SK-N-SH (cell line): ENCODE data around the gene SLC3A2. TPM values are rescaled to one million over a fixed set of nuclear protein-coding genes. Genes with fewer than 3 reads are reported as not detected.

Source experiments
- CTCF ChIA-PET: fragments of 300-600, 350-600 bp; formaldehyde crosslinking; extraction: SDS; loops from one replicate; lab custom pipeline; 2021; lab: Yijun Ruan, JAX
- POLR2A ChIA-PET: fragments of 350-600 bp; sonication (Branson Sonifier 250); formaldehyde crosslinking; extraction: SDS; loops from one replicate; lab custom pipeline; 2020; ENCODE audit warnings: antibody characterized with exemption, inconsistent platforms; lab: Yijun Ruan, JAX
- DNase-seq: peaks from one replicate; pipeline ENCODE4 v3.0.0; 2012
- H2AFZ ChIP-seq: fragments of 200-600 bp; sonication (generic); 2 replicates; pipeline ENCODE4 v1.8.1; 2016; ENCODE audit warnings: antibody characterized with exemption, mild to moderate bottlenecking, low read depth
- H3F3A ChIP-seq: fragments of 200-600 bp; sonication (generic); replicated peaks from 2 replicates; pipeline ENCODE3; 2016; ENCODE audit warnings: antibody characterized with exemption, mild to moderate bottlenecking; ENCODE audit not compliant: insufficient read depth
- H3K27ac ChIP-seq, 2 experiments: fragments of 200-500 bp in 1 of 2; fragments of 200-600 bp in 1 of 2; sonication (Bioruptor generic) in 1 of 2; sonication (generic), shearing (Covaris generic) in 1 of 2; 2 replicates each; pipeline versions ENCODE4 v1.5.1 to v1.6.1; 2014 to 2016; ENCODE audit warnings: low read depth in 2 of 2, inconsistent platforms in 1 of 2, low read length in 1 of 2, mild to moderate bottlenecking in 1 of 2, mixed read lengths in 1 of 2
- H3K27me3 ChIP-seq: fragments of 200-600 bp; sonication (generic), shearing (Covaris generic); 2 replicates; pipeline ENCODE4 v1.6.1; 2016; ENCODE audit warnings: mixed run types; ENCODE audit not compliant: insufficient read depth
- H3K36me3 ChIP-seq, 2 experiments: fragments of 200-500 bp in 1 of 2; fragments of 200-600 bp in 1 of 2; sonication (Bioruptor generic) in 1 of 2; sonication (generic) in 1 of 2; replicated peaks in 1 of 2; 2 replicates each; pipeline versions ENCODE3 to v1.5.1; 2014 to 2016; ENCODE audit warnings: low read length in 1 of 2, mild to moderate bottlenecking in 1 of 2; ENCODE audit not compliant: insufficient read depth in 2 of 2, control insufficient read depth in 1 of 2
- H3K4me1 ChIP-seq, 2 experiments: fragments of 200-500 bp in 1 of 2; fragments of 200-600 bp in 1 of 2; sonication (Bioruptor generic) in 1 of 2; sonication (generic), shearing (Covaris generic) in 1 of 2; 2 replicates each; pipeline versions ENCODE4 v1.5.1 to v1.6.1; 2014 to 2016; ENCODE audit warnings: low read depth in 1 of 2, low read length in 1 of 2, mixed run types in 1 of 2; ENCODE audit not compliant: insufficient read depth in 2 of 2, control insufficient read depth in 1 of 2
- H3K4me2 ChIP-seq: fragments of 200-600 bp; sonication (generic), shearing (Covaris generic); 2 replicates; pipeline ENCODE4 v1.6.1; 2017; ENCODE audit warnings: mixed run types
- H3K4me3 ChIP-seq, 2 experiments: fragments of 200-500 bp in 1 of 2; fragments of 200-600 bp in 1 of 2; sonication (Bioruptor generic) in 1 of 2; sonication (generic), shearing (Covaris generic) in 1 of 2; 2 replicates each; pipeline versions ENCODE4 v1.5.1 to v1.8.1; 2014 to 2016; ENCODE audit warnings: low read depth in 2 of 2, inconsistent platforms in 1 of 2, low read length in 1 of 2, mild to moderate bottlenecking in 1 of 2, mixed read lengths in 1 of 2, moderate library complexity in 1 of 2
- H3K79me2 ChIP-seq: fragments of 200-600 bp; sonication (generic); 2 replicates; pipeline ENCODE4 v1.8.1; 2017; ENCODE audit warnings: mild to moderate bottlenecking; ENCODE audit not compliant: insufficient read depth
- H3K9ac ChIP-seq: fragments of 200-600 bp; sonication (generic); 2 replicates; pipeline ENCODE4 v1.6.1; 2017; ENCODE audit warnings: mixed run types
- H3K9me2 ChIP-seq: fragments of 200-600 bp; sonication (generic); 2 replicates; pipeline ENCODE4 v1.6.1; 2017; ENCODE audit warnings: mixed run types
- H3K9me3 ChIP-seq: fragments of 200-600 bp; sonication (generic); 2 replicates; pipeline ENCODE4 v1.6.1; 2017; ENCODE audit warnings: mixed run types, mild to moderate bottlenecking, moderate library complexity
- H4K20me1 ChIP-seq: fragments of 200-600 bp; sonication (generic); 2 replicates; pipeline ENCODE4 v1.6.1; 2017; ENCODE audit warnings: mild to moderate bottlenecking, mixed run types; ENCODE audit not compliant: insufficient read depth
- CHD2 ChIP-seq: fragments of 150-350 bp; IDR thresholded peaks from 2 replicates; pipeline ENCODE4 v1.6.1; 2018; ENCODE audit warnings: low read length; ENCODE audit not compliant: partially characterized antibody
- EP300 ChIP-seq, 2 experiments: IDR thresholded peaks; 2 replicates each; pipeline versions ENCODE4 v1.4.0 to v1.6.1; 2012; ENCODE audit warnings: borderline replicate concordance in 1 of 2, low read depth in 1 of 2, low read length in 1 of 2
- FOSL2 ChIP-seq: IDR thresholded peaks from 2 replicates; pipeline ENCODE4 v1.4.0; 2012; ENCODE audit warnings: low read depth, mild to moderate bottlenecking, moderate library complexity, borderline replicate concordance
- FOXM1 ChIP-seq: IDR thresholded peaks from 2 replicates; pipeline ENCODE4 v1.4.0; 2012; ENCODE audit warnings: low read depth, mild to moderate bottlenecking
- GABPA ChIP-seq: IDR thresholded peaks from 2 replicates; pipeline ENCODE4 v1.4.0; 2012; ENCODE audit warnings: low read depth, mild to moderate bottlenecking
- GATA2 ChIP-seq: sonication (generic); formaldehyde crosslinking; IDR thresholded peaks from 2 replicates; pipeline ENCODE4 v1.5.0; 2020; ENCODE audit warnings: mild to moderate bottlenecking, missing genetic modification reagents
- IRF3 ChIP-seq: fragments of 150-350 bp; IDR thresholded peaks from 2 replicates; pipeline ENCODE4 v1.6.1; 2016; ENCODE audit warnings: mild to moderate bottlenecking, low read depth, low read length
- JUND ChIP-seq: IDR thresholded peaks from 2 replicates; pipeline ENCODE4 v1.4.0; 2012
- MEF2A ChIP-seq: IDR thresholded peaks from 2 replicates; pipeline ENCODE4 v1.4.0; 2012; ENCODE audit warnings: low read depth, borderline replicate concordance
- MXI1 ChIP-seq: IDR thresholded peaks from 2 replicates; pipeline ENCODE4 v1.6.1; 2012; ENCODE audit warnings: mild to moderate bottlenecking, low read depth, low read length, improper control_type of control experiment
- NRF1 ChIP-seq: IDR thresholded peaks from 2 replicates; pipeline ENCODE4 v1.6.1; 2012; ENCODE audit warnings: low read depth, mild to moderate bottlenecking, low read length
- POLR2AphosphoS5 ChIP-seq: IDR thresholded peaks from 2 replicates; pipeline ENCODE4 v1.6.1; 2012; ENCODE audit warnings: low read depth, low read length
- RAD21 ChIP-seq: IDR thresholded peaks from 2 replicates; pipeline ENCODE4 v1.6.1; 2012; ENCODE audit warnings: mild to moderate bottlenecking, low read length
- RFX5 ChIP-seq: IDR thresholded peaks from 2 replicates; pipeline ENCODE4 v1.6.1; 2012; ENCODE audit warnings: mild to moderate bottlenecking, improper control_type of control experiment, low read length
- RXRA ChIP-seq: IDR thresholded peaks from 2 replicates; pipeline ENCODE4 v1.4.0; 2012; ENCODE audit warnings: low read depth, mild to moderate bottlenecking, borderline replicate concordance
- SMC3 ChIP-seq: IDR thresholded peaks from 2 replicates; pipeline ENCODE4 v1.6.1; 2012; ENCODE audit warnings: low read depth, low read length, improper control_type of control experiment
- TAF1 ChIP-seq: IDR thresholded peaks from 2 replicates; pipeline ENCODE4 v1.6.1; 2012; ENCODE audit warnings: low read depth, mild to moderate bottlenecking, low read length, moderate library complexity, borderline replicate concordance
- TEAD4 ChIP-seq: IDR thresholded peaks from 2 replicates; pipeline ENCODE4 v1.4.0; 2012; ENCODE audit warnings: mild to moderate bottlenecking, borderline replicate concordance; ENCODE audit not compliant: insufficient read depth
- WGBS: methylation state at CpG from one replicate; pipeline ENCODE4 v1.1.6; 2017; ENCODE audit warnings: low lambda C conversion rate; 5-methylcytosine and 5-hydroxymethylcytosine counted together
- polyA plus RNA-seq, 3 experiments: library from polyadenylated mRNA; depleted of rRNA; stranded (reverse); fragments of >200 nt; gene quantifications; 2 replicates each; pipeline ENCODE4 v1.2.3, GENCODE V29; 2012
- TF ChIP-seq, protein P1 (sequence below): fragments of 150-350 bp; IDR thresholded peaks from 2 replicates; pipeline ENCODE4 v1.6.1; 2017; ENCODE audit warnings: antibody characterized with exemption, low read length, low read depth, borderline replicate concordance
- TF ChIP-seq, protein P2 (sequence below): IDR thresholded peaks from 2 replicates; pipeline ENCODE4; 2012
- TF ChIP-seq, protein P3 (sequence below): IDR thresholded peaks from 2 replicates; pipeline ENCODE4 v1.4.0; 2012; ENCODE audit warnings: low read depth, borderline replicate concordance

SLC3A2 gene
- polyA plus RNA-seq, 1 of the 3 experiments (the other 2 are of a cell fraction): 308 TPM

GRCh38 chr11:62930666-62931065 lies 50.0 kb downstream of the SLC3A2 start (continued):
- TF ChIP-seq RXRA (no peak), SMC3 (no peak), MXI1 (no peak), FOXM1 (no peak)
- TF ChIP-seq, protein P1, sequence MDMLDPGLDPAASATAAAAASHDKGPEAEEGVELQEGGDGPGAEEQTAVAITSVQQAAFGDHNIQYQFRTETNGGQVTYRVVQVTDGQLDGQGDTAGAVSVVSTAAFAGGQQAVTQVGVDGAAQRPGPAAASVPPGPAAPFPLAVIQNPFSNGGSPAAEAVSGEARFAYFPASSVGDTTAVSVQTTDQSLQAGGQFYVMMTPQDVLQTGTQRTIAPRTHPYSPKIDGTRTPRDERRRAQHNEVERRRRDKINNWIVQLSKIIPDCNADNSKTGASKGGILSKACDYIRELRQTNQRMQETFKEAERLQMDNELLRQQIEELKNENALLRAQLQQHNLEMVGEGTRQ: no peak

- H4K20me1 ChIP-seq: no peaks in the 10 kb centered on the region
- no peak overlapping the region for H3K4me3 ChIP-seq
- CTCF ChIA-PET: interaction anchor here (1.0 to 6.9 kb wide), 4 partner anchors 25 to 104 kb away, joined by 3 to 54 read pairs (median 13); no protein-coding TSS in a partner anchor
- no peaks in the 10 kb centered on the region for H3K36me3 ChIP-seq
- no peak overlapping the region for H3K9ac ChIP-seq
- POLR2A ChIA-PET: no interaction called here
- no peak overlapping the region for H2AFZ ChIP-seq
- no peak overlapping the region for H3K27ac ChIP-seq
- TF ChIP-seq CHD2: no peak
- no peak for TF ChIP-seq RFX5
- no peak for TF ChIP-seq TAF1
- TF ChIP-seq, all 33 proteins: peak for 0
- Histone ChIP-seq H3F3A (no peaks in the 10 kb centered on the region), H3K9me3 (no peaks in the 10 kb centered on the region), H3K27me3 (no peaks in the 10 kb centered on the region), H3K4me1 (peaks cover 0 to 28% of the 10 kb centered on the region in 2 experiments; a peak in 1 of 4 replicates), H3K79me2 (no peaks in the 10 kb centered on the region), H3K4me2 (no peak overlapping the region), H3K9me2 (no peaks in the 10 kb centered on the region)
- DNase-seq: no peak
- 50% methylated on average over 8 of the region's 8 CpGs for WGBS
Observed at GRCh38 chr11:62931499-62932278, 51.0 kb downstream of the SLC3A2 start.

DNA sequence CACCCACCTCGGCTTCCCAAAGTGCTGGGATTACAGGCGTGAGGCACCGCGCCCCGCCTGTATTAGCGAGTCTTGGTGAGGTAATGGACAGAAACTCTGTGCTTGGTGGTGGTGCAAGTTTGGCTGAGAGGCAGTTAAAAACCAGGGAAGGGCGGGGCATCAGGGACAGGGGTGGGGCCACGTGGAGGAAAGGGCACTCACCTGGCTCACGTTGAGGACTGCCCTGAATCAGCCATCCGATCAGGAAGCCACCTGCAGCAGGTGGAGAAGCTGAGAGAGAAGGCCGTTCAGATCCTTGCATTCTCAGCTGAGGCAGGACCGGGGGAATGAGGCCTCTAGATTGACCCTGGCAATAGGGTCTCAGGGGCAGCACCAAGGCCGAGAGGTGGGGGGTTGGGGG lies 52.6 kb downstream of the SLC3A2 start:
- 67% methylated on average over 13 of the region's 13 CpGs for WGBS
- Histone ChIP-seq H3K79me2 (no peaks in the 10 kb centered on the region), H3K4me3 (no peak overlapping the region), H3F3A (no peaks in the 10 kb centered on the region), H3K9me2 (no peaks in the 10 kb centered on the region), H3K4me2 (no peak overlapping the region), H3K27me3 (no peaks in the 10 kb centered on the region), H3K9ac (no peak overlapping the region), H3K9me3 (no peaks in the 10 kb centered on the region), H3K4me1 (peaks cover 0 to 18% of the 10 kb centered on the region in 2 experiments; a peak in 1 of 4 replicates), H3K36me3 (no peaks in the 10 kb centered on the region), H3K27ac (no peak overlapping the region), H2AFZ (no peak overlapping the region), H4K20me1 (no peaks in the 10 kb centered on the region)
- ChIA-PET CTCF (interaction anchor here (0.7 kb wide), 1 partner anchor 27 kb away, joined by 3 read pairs; no protein-coding TSS in a partner anchor), POLR2A (no interaction called here)
- no peak for DNase-seq
- no peak for TF ChIP-seq FOSL2
- TF ChIP-seq EP300 (IDR thresholded peaks at IDR 0.05; ENCODE audit: borderline replicate concordance in 1 of 2, low read depth in 1 of 2, low read length in 1 of 2): no peak
- TF ChIP-seq POLR2AphosphoS5: no peak
- no peak for TF ChIP-seq JUND
- TF ChIP-seq CHD2: no peak
- TF ChIP-seq NRF1: no peak
- TF ChIP-seq TEAD4: no peak
- TF ChIP-seq, protein P2, sequence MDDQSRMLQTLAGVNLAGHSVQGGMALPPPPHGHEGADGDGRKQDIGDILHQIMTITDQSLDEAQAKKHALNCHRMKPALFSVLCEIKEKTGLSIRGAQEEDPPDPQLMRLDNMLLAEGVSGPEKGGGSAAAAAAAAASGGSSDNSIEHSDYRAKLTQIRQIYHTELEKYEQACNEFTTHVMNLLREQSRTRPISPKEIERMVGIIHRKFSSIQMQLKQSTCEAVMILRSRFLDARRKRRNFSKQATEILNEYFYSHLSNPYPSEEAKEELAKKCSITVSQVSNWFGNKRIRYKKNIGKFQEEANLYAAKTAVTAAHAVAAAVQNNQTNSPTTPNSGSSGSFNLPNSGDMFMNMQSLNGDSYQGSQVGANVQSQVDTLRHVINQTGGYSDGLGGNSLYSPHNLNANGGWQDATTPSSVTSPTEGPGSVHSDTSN: no peak
- TF ChIP-seq MEF2A: no peak
- TF ChIP-seq GABPA: no peak
- TF ChIP-seq IRF3: no peak
- TF ChIP-seq RAD21: no peak
- no peak for TF ChIP-seq GATA2 (CRISPR knock-in tag)
- TF ChIP-seq, protein P3, sequence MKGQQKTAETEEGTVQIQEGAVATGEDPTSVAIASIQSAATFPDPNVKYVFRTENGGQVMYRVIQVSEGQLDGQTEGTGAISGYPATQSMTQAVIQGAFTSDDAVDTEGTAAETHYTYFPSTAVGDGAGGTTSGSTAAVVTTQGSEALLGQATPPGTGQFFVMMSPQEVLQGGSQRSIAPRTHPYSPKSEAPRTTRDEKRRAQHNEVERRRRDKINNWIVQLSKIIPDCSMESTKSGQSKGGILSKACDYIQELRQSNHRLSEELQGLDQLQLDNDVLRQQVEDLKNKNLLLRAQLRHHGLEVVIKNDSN: no peak
